H9 (cell line): Measurements from ENCODE around the gene AATK. TPM values are rescaled to one million over a fixed set of nuclear protein-coding genes. Genes with fewer than 3 reads are reported as not detected.

Experiments
- DNase-seq: peaks from one replicate; pipeline ENCODE4 v3.0.0-alpha.2; 2017
- H2AFZ ChIP-seq: one replicate; pipeline ENCODE4 v1.6.1; 2013; ENCODE audit warnings: mild to moderate bottlenecking, low read length, control low read depth, moderate library complexity
- H2AK5ac ChIP-seq: 2 replicates; pipeline ENCODE4 v1.6.1; 2013; ENCODE audit warnings: low read length, control low read depth, mixed read lengths; ENCODE audit not compliant: insufficient read length
- H2BK120ac ChIP-seq: one replicate; pipeline ENCODE4 v1.6.1; 2013; ENCODE audit warnings: low read depth, mild to moderate bottlenecking, low read length, control low read depth, inconsistent platforms; ENCODE audit not compliant: poor library complexity, severe bottlenecking
- H2BK12ac ChIP-seq: 2 replicates; pipeline ENCODE4 v1.6.1; 2013; ENCODE audit warnings: low read length, control low read depth, mixed read lengths, low read depth; ENCODE audit not compliant: insufficient read length
- H2BK15ac ChIP-seq: 2 replicates; pipeline ENCODE4 v1.6.1; 2013; ENCODE audit warnings: low read depth, low read length, control low read depth
- H2BK20ac ChIP-seq: one replicate; pipeline ENCODE4 v1.6.1; 2013; ENCODE audit warnings: low read depth, mild to moderate bottlenecking, low read length, control low read depth, inconsistent platforms; ENCODE audit not compliant: poor library complexity, severe bottlenecking
- H2BK5ac ChIP-seq: 2 replicates; pipeline ENCODE4 v1.6.1; 2013; ENCODE audit warnings: low read length, control low read depth, mixed read lengths; ENCODE audit not compliant: insufficient read length
- H3K14ac ChIP-seq: 2 replicates; pipeline ENCODE4 v1.6.1; 2013; ENCODE audit warnings: low read length, control low read depth; ENCODE audit not compliant: insufficient read depth
- H3K18ac ChIP-seq: 2 replicates; pipeline ENCODE4 v1.6.1; 2013; ENCODE audit warnings: low read depth, mild to moderate bottlenecking, mixed read lengths, low read length, control low read depth; ENCODE audit not compliant: insufficient read length
- H3K23ac ChIP-seq: 2 replicates; pipeline ENCODE4 v1.6.1; 2013; ENCODE audit warnings: low read length, control low read depth, mixed read lengths, low read depth; ENCODE audit not compliant: insufficient read length
- H3K23me2 ChIP-seq: 2 replicates; pipeline ENCODE4 v1.6.1; 2013; ENCODE audit warnings: low read depth, mild to moderate bottlenecking, mixed read lengths, low read length, control low read depth; ENCODE audit not compliant: insufficient read length, poor library complexity, severe bottlenecking
- H3K27ac ChIP-seq: 2 replicates; pipeline ENCODE4 v1.5.1; 2013; ENCODE audit warnings: low read length, control low read depth, mixed read lengths, low read depth; ENCODE audit not compliant: insufficient read length
- H3K27me3 ChIP-seq: 2 replicates; pipeline ENCODE4 v1.6.1; 2013; ENCODE audit warnings: low read length, control low read depth, inconsistent platforms; ENCODE audit not compliant: insufficient read depth
- H3K4ac ChIP-seq: 2 replicates; pipeline ENCODE4 v1.6.1; 2013; ENCODE audit warnings: low read depth, mild to moderate bottlenecking, control low read depth, inconsistent platforms, low read length, moderate library complexity
- H3K4me1 ChIP-seq: 2 replicates; pipeline ENCODE4 v1.6.1; 2013; ENCODE audit warnings: low read length, control low read depth, inconsistent platforms; ENCODE audit not compliant: insufficient read depth
- H3K4me2 ChIP-seq: 2 replicates; pipeline ENCODE4 v1.6.1; 2013; ENCODE audit warnings: low read length, control low read depth, mixed read lengths; ENCODE audit not compliant: insufficient read length, insufficient read depth
- H3K56ac ChIP-seq: 2 replicates; pipeline ENCODE4 v1.6.1; 2013; ENCODE audit warnings: low read depth, mild to moderate bottlenecking, mixed read lengths, low read length, control low read depth; ENCODE audit not compliant: insufficient read length
- H3K79me1 ChIP-seq: 2 replicates; pipeline ENCODE4 v1.6.1; 2013; ENCODE audit warnings: low read depth, mild to moderate bottlenecking, moderate library complexity, low read length, control low read depth, inconsistent platforms; ENCODE audit not compliant: insufficient read depth, poor library complexity, severe bottlenecking
- H3K79me2 ChIP-seq: 2 replicates; pipeline ENCODE4 v1.6.1; 2013; ENCODE audit warnings: low read length, control low read depth, inconsistent platforms; ENCODE audit not compliant: insufficient read depth
- H3K9ac ChIP-seq: 2 replicates; pipeline ENCODE4 v1.6.1; 2013; ENCODE audit warnings: low read length, control low read depth, mixed read lengths; ENCODE audit not compliant: insufficient read length; ENCODE audit errors: extremely low read depth
- H3K9me3 ChIP-seq: one replicate; pipeline ENCODE4 v1.6.1; 2013; ENCODE audit warnings: low read depth, low read length, inconsistent platforms; ENCODE audit not compliant: control insufficient read depth
- H3T11ph ChIP-seq: one replicate; pipeline ENCODE4 v1.6.1; 2013; ENCODE audit warnings: mild to moderate bottlenecking, low read length, control low read depth, inconsistent platforms
- H4K20me1 ChIP-seq: one replicate; pipeline ENCODE4 v1.6.1; 2013; ENCODE audit not compliant: control insufficient read depth, insufficient read length, insufficient read depth
- H4K5ac ChIP-seq: 2 replicates; pipeline ENCODE4 v1.6.1; 2013; ENCODE audit warnings: low read depth, mild to moderate bottlenecking, mixed read lengths, low read length, control low read depth; ENCODE audit not compliant: insufficient read length
- H4K8ac ChIP-seq: replicated peaks from 2 replicates; pipeline ENCODE4 v1.6.1; 2013; ENCODE audit warnings: low read length, control low read depth, mixed read lengths, low read depth; ENCODE audit not compliant: insufficient read length
- H4K91ac ChIP-seq: 2 replicates; pipeline ENCODE4 v1.6.1; 2013; ENCODE audit warnings: low read depth, mild to moderate bottlenecking, moderate library complexity, mixed read lengths, low read length, control low read depth; ENCODE audit not compliant: insufficient read length
- H3K27ac Mint-ChIP-seq, 3 experiments: 2 replicates in 2 of 3; 3 replicates in 1 of 3; pipeline ENCODE4 v1.8.0; 2020 to 2021; ENCODE audit warnings: mixed read lengths in 3 of 3, mild to moderate bottlenecking in 1 of 3, moderate library complexity in 1 of 3
- H3K27me3 Mint-ChIP-seq: 2 replicates; pipeline ENCODE4 v1.8.0; 2021; ENCODE audit warnings: low read depth, mild to moderate bottlenecking, moderate library complexity, mixed read lengths
- H3K36me3 Mint-ChIP-seq, 3 experiments: 2 replicates in 2 of 3; 3 replicates in 1 of 3; pipeline ENCODE4 v1.8.0; 2020 to 2021; ENCODE audit warnings: low read depth in 3 of 3, mixed read lengths in 3 of 3; ENCODE audit not compliant: insufficient read depth in 1 of 3
- H3K4me1 Mint-ChIP-seq, 2 experiments: 2 replicates each; pipeline ENCODE4 v1.8.0; 2020; ENCODE audit warnings: mixed read lengths in 2 of 2
- H3K4me3 Mint-ChIP-seq, 2 experiments: 2 replicates in 1 of 2; 3 replicates in 1 of 2; pipeline ENCODE4 v1.8.0; 2020 to 2021; ENCODE audit warnings: mild to moderate bottlenecking in 2 of 2, mixed read lengths in 2 of 2, moderate library complexity in 1 of 2
- H3K9me3 Mint-ChIP-seq, 2 experiments: 2 replicates in 1 of 2; 3 replicates in 1 of 2; pipeline ENCODE4 v1.8.0; 2020; ENCODE audit warnings: mild to moderate bottlenecking in 2 of 2, mixed read lengths in 2 of 2, moderate library complexity in 1 of 2
- WGBS: extraction: QIAGEN DNeasy Blood & Tissue Kit; methylation state at CpG from one replicate; pipeline ENCODE4 v1.1.7; 2013; ENCODE audit warnings: missing lambda C conversion rate, low lambda C conversion rate, mixed read lengths; ENCODE audit not compliant: insufficient read length; ENCODE audit errors: extremely low coverage; 5-methylcytosine and 5-hydroxymethylcytosine counted together
- total RNA-seq: library from RNA; stranded (reverse); gene quantifications from 2 replicates; pipeline ENCODE4 v1.2.1, GENCODE V29; 2021
- TF ChIP-seq, protein P1 (sequence below): fragments of 200-600 bp; sonication (generic); conservative IDR thresholded peaks from 3 replicates; pipeline ENCODE4 v1.8.0; 2021; ENCODE audit warnings: antibody characterized with exemption, mild to moderate bottlenecking

Gene AATK
- total RNA-seq, 1 experiment from 2014 or later, result 2.4 TPM

GRCh38 chr17:81197409-81197795 is 31.4 kb upstream of the AATK start:
- Mint-ChIP-seq H3K36me3 (peaks cover 0 to 21% (median 13%) of the 10 kb centered on the region in 3 experiments; a peak in 5 of 7 replicates), H3K4me1 (peaks cover 3% of the 10 kb centered on the region in 2 experiments; a peak in 2 of 4 replicates)

More at GRCh38 chr17:81197409-81197795, 31.4 kb upstream of the AATK start:
- Histone ChIP-seq H4K20me1 (no peaks in the 10 kb centered on the region), H3K18ac (no peak overlapping the region), H2AFZ (no peak overlapping the region), H3K23ac (no peak overlapping the region), H3K79me2 (no peaks in the 10 kb centered on the region), H3K9ac (no peak overlapping the region), H3T11ph (no peak overlapping the region), H2BK20ac (no peak overlapping the region), H2AK5ac (no peak overlapping the region), H3K79me1 (no peaks in the 10 kb centered on the region), H3K4me1 (no peaks in the 10 kb centered on the region), H4K8ac (no peak overlapping the region), H2BK12ac (no peak overlapping the region), H3K23me2 (no peaks in the 10 kb centered on the region), H2BK120ac (no peak overlapping the region), H4K5ac (no peak overlapping the region), H3K27ac (no peak overlapping the region), H3K14ac (no peak overlapping the region), H3K9me3 (no peaks in the 10 kb centered on the region), H3K4me2 (no peak overlapping the region), H2BK5ac (no peak overlapping the region), H4K91ac (no peak overlapping the region), H3K4ac (no peak overlapping the region), H3K27me3 (no peaks in the 10 kb centered on the region), H2BK15ac (no peak overlapping the region), H3K56ac (no peak overlapping the region)
- DNase-seq, result no peak
- H3K9me3 Mint-ChIP-seq, result no peaks in the 10 kb centered on the region
- no peaks in the 10 kb centered on the region for H3K27me3 Mint-ChIP-seq
- TF ChIP-seq, protein P1, sequence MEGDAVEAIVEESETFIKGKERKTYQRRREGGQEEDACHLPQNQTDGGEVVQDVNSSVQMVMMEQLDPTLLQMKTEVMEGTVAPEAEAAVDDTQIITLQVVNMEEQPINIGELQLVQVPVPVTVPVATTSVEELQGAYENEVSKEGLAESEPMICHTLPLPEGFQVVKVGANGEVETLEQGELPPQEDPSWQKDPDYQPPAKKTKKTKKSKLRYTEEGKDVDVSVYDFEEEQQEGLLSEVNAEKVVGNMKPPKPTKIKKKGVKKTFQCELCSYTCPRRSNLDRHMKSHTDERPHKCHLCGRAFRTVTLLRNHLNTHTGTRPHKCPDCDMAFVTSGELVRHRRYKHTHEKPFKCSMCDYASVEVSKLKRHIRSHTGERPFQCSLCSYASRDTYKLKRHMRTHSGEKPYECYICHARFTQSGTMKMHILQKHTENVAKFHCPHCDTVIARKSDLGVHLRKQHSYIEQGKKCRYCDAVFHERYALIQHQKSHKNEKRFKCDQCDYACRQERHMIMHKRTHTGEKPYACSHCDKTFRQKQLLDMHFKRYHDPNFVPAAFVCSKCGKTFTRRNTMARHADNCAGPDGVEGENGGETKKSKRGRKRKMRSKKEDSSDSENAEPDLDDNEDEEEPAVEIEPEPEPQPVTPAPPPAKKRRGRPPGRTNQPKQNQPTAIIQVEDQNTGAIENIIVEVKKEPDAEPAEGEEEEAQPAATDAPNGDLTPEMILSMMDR, result no peak
- H3K4me3 Mint-ChIP-seq, result no peak overlapping the region
- no CpG with 5 or more reads among the region's 14 CpGs for WGBS
- H3K27ac Mint-ChIP-seq, result no peak overlapping the region
